Upper lobe of left lung (tissue), 4 donors: ENCODE measurements around the gene RGL1.

ENCODE experiments used
- POLR2A ChIP-seq, 4 donors: fragments of 450-650 bp; IDR thresholded peaks; one replicate each; pipeline ENCODE4 v1.5.1; 2016 to 2017; ENCODE audit warnings: antibody characterized with exemption in 4 of 4, mild to moderate bottlenecking in 2 of 4
- TF ChIP-seq, protein P1 (sequence below), 6 experiments: fragments of 450-650 bp in 4 of 6; fragments of 200-600 bp in 2 of 6; sonication (generic) in 2 of 6; IDR thresholded peaks; one replicate each; pipeline ENCODE4 v1.5.1; 2016 to 2019; ENCODE audit warnings: antibody characterized with exemption in 6 of 6

DNA sequence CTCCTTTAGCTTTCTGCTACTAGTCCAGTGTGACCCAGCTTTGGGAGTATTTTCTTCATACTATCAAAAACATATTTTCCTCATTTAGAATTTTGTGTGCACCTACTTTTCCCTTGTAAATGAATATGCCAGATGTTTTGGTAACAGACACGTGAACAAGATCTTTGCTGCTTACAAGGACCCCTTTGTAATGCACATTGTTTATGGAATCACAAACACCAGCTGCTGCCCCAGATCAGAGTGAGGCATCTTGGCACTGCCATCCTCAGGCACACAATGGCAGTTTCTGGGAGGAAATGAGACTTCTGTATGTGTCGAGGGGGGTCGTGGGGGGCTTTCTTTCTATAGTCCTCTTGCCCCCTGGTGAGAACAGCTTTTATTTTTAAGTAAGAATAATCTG lies 115.7 kb downstream of the RGL1 start:
- TF ChIP-seq, protein P1, sequence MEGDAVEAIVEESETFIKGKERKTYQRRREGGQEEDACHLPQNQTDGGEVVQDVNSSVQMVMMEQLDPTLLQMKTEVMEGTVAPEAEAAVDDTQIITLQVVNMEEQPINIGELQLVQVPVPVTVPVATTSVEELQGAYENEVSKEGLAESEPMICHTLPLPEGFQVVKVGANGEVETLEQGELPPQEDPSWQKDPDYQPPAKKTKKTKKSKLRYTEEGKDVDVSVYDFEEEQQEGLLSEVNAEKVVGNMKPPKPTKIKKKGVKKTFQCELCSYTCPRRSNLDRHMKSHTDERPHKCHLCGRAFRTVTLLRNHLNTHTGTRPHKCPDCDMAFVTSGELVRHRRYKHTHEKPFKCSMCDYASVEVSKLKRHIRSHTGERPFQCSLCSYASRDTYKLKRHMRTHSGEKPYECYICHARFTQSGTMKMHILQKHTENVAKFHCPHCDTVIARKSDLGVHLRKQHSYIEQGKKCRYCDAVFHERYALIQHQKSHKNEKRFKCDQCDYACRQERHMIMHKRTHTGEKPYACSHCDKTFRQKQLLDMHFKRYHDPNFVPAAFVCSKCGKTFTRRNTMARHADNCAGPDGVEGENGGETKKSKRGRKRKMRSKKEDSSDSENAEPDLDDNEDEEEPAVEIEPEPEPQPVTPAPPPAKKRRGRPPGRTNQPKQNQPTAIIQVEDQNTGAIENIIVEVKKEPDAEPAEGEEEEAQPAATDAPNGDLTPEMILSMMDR (IDR thresholded peaks at IDR 0.05) = no peak
- no peak for TF ChIP-seq POLR2A (IDR thresholded peaks at IDR 0.05)
